Prostate gland (tissue), 2 donors: ENCODE measurements around the gene KAZN.

Experiments used
- CTCF ChIP-seq, 4 experiments: fragments of 200-600 bp in 2 of 4; fragments of 450-650 bp in 2 of 4; sonication (generic) in 2 of 4; IDR thresholded peaks; 1 replicate in 3 of 4; 2 replicates in 1 of 4; pipeline ENCODE4 v1.5.1; 2016 to 2019; ENCODE audit warnings: antibody characterized with exemption in 4 of 4, mild to moderate bottlenecking in 2 of 4, moderate library complexity in 2 of 4
- POLR2AphosphoS5 ChIP-seq: sonication (generic); formaldehyde crosslinking; IDR thresholded peaks from one replicate; pipeline ENCODE4 v1.6.1; 2017; ENCODE audit warnings: antibody characterized with exemption

- TF ChIP-seq CTCF (IDR thresholded peaks at IDR 0.05) (no peak), POLR2AphosphoS5 (no peak)
Observed at GRCh38 chr1:15073799-15074308, 475.4 kb downstream of the KAZN start.
